HG02885 (cell line): ENCODE results near the gene PIGB.
"Not testable (repeated sequence)": the region's sequence is repeated elsewhere in the genome, so short reads cannot be mapped to it uniquely, and the experiment has no call there.

ENCODE experiments used
- ATAC-seq: cut with Tn5 transposase; IDR thresholded peaks from one replicate; pipeline ENCODE4 v1.9.1; 2021; ENCODE audit warnings: mild to moderate bottlenecking; ENCODE audit not compliant: unreplicated experiment, poor library complexity

PIGB gene

GRCh38 chr15:55318588-55319494, at the start of gene PIGB, which contains the start of gene PIGBOS1:
PIGB (plus strand) TSS chr15:55319222; CDS start chr15:55319251, 29 bp downstream.
PIGBOS1 (minus strand) TSS chr15:55319123; CDS start chr15:55317792, 1,331 bp downstream.
- peak; percentile 93 for ATAC-seq

GRCh38 chr15:55270291-55270690, 48.7 kb upstream of the PIGB start:
- ATAC-seq, result no peak

- ATAC-seq, result no peak
Measured at GRCh38 chr15:55276324-55276723, 42.7 kb upstream of the PIGB start.

- peak; percentile 55 for ATAC-seq
Measured at GRCh38 chr15:55277116-55277564, 41.9 kb upstream of the PIGB start.

GRCh38 chr15:55277715-55278114, 41.3 kb upstream of the PIGB start:
- ATAC-seq, result no peak

- no peak for ATAC-seq
Measured at GRCh38 chr15:55279100-55279745, 39.8 kb upstream of the PIGB start.

GRCh38 chr15:55279746-55280351, 39.2 kb upstream of the PIGB start:
- ATAC-seq, result peak; percentile 79

GRCh38 chr15:55280589-55280988, 38.4 kb upstream of the PIGB start:
- ATAC-seq, result not testable (repeated sequence)

- no peak for ATAC-seq
Measured at GRCh38 chr15:55281517-55282228, 37.3 kb upstream of the PIGB start.

GRCh38 chr15:55282284-55282833, 36.7 kb upstream of the PIGB start:
- ATAC-seq, result no peak

- ATAC-seq, result no peak
Measured at GRCh38 chr15:55283379-55284147, 35.5 kb upstream of the PIGB start.

- no peak for ATAC-seq
Measured at GRCh38 chr15:55284426-55284825, 34.6 kb upstream of the PIGB start.

- not testable (repeated sequence) for ATAC-seq
Measured at GRCh38 chr15:55286442-55287189, 32.4 kb upstream of the PIGB start.

- ATAC-seq, result no peak
Measured at GRCh38 chr15:55288006-55288717, 30.9 kb upstream of the PIGB start.

- ATAC-seq, result peak; percentile 45
Measured at GRCh38 chr15:55289011-55289745, 29.8 kb upstream of the PIGB start.

- peak; percentile 75 for ATAC-seq
Measured at GRCh38 chr15:55289746-55290527, 29.1 kb upstream of the PIGB start, which contains the start of gene RAB27A. RAB27A (minus strand) TSS chr15:55289813; CDS start chr15:55234934, 54,879 bp downstream.
